ENCODE results near the gene MYOZ3. TPM values are rescaled to one million over a fixed set of nuclear protein-coding genes. Genes with fewer than 3 reads are reported as not detected.

The MYOZ3 gene
- total RNA-seq, 1 experiment from 2014 or later: 1.7 TPM

- Histone ChIP-seq H3K9me3 (ENCODE audit: control insufficient read depth, insufficient read depth, low read depth, low read length) (no peaks in the 10 kb centered on the region), H3K27me3 (ENCODE audit: control insufficient read depth, insufficient read depth, low read length) (no peaks in the 10 kb centered on the region), H3K4me1 (ENCODE audit: control insufficient read depth, insufficient read depth, low read length) (peaks cover 37% of the 10 kb centered on the region), H3K4me3 (ENCODE audit: low read depth in 2 of 2, low read length in 2 of 2) (no peak overlapping the region), H3K36me3 (ENCODE audit: control insufficient read depth, insufficient read depth, low read length) (no peaks in the 10 kb centered on the region), H3K27ac (ENCODE audit: low read length) (no peak overlapping the region)
- ChIA-PET POLR2A (interaction anchor here (0.7 kb wide), 1 partner anchor 125 kb away, joined by 3 read pairs; no protein-coding TSS in a partner anchor), CTCF (no interaction called here)
- in situ Hi-C loops (cut with HindIII; ENCODE audit: low pct_unique_long_range_greater_than_20kb, low sequenced_read_pairs) (no loop called here), intact Hi-C loops (cut with micrococcal nuclease; ENCODE audit: unreplicated experiment) (no loop called here)
- ATAC-seq (no peak), DNase-seq (ENCODE audit: low read depth, low spot score) (no peak)
- BruUV-seq (replicated peaks): no TSS peak
- no peak for TF ChIP-seq TCF7L2 (IDR thresholded peaks at IDR 0.05; ENCODE audit: low read depth, low read length)
- no peak for TF ChIP-seq CTCF (IDR thresholded peaks at IDR 0.05)
- no peak for TF ChIP-seq REST (IDR thresholded peaks at IDR 0.05; ENCODE audit: insufficient read depth in 1 of 2, low read depth in 2 of 2, low read length in 1 of 2)
- no peak for TF ChIP-seq SIN3A (IDR thresholded peaks at IDR 0.05; ENCODE audit: borderline replicate concordance, insufficient read depth, low read depth, low read length)
- no peak for TF ChIP-seq POLR2AphosphoS5 (IDR thresholded peaks at IDR 0.05; ENCODE audit: low read depth, low read length)
Observed at GRCh38 chr5:150612405-150612804, 48.6 kb upstream of the MYOZ3 start.

- TF ChIP-seq SIN3A (IDR thresholded peaks at IDR 0.05; ENCODE audit: borderline replicate concordance, insufficient read depth, low read depth, low read length): no peak
- no peak for TF ChIP-seq REST (IDR thresholded peaks at IDR 0.05; ENCODE audit: insufficient read depth in 1 of 2, low read depth in 2 of 2, low read length in 1 of 2)
- no peak for TF ChIP-seq TCF7L2 (IDR thresholded peaks at IDR 0.05; ENCODE audit: low read depth, low read length)
- no peak for TF ChIP-seq POLR2AphosphoS5 (IDR thresholded peaks at IDR 0.05; ENCODE audit: low read depth, low read length)
- no peak for TF ChIP-seq CTCF (IDR thresholded peaks at IDR 0.05)
- Histone ChIP-seq H3K36me3 (ENCODE audit: control insufficient read depth, insufficient read depth, low read length) (no peaks in the 10 kb centered on the region), H3K4me1 (ENCODE audit: control insufficient read depth, insufficient read depth, low read length) (peaks cover 39% of the 10 kb centered on the region), H3K27me3 (ENCODE audit: control insufficient read depth, insufficient read depth, low read length) (no peaks in the 10 kb centered on the region), H3K9me3 (ENCODE audit: control insufficient read depth, insufficient read depth, low read depth, low read length) (no peaks in the 10 kb centered on the region), H3K27ac (ENCODE audit: low read length) (peak overlapping the region; percentile 36; the same call in 1 of the 2 replicates), H3K4me3 (ENCODE audit: low read depth in 2 of 2, low read length in 2 of 2) (no peak overlapping the region)
- no peak for DNase-seq (ENCODE audit: low read depth, low spot score)
- in situ Hi-C loops (cut with HindIII; ENCODE audit: low pct_unique_long_range_greater_than_20kb, low sequenced_read_pairs): no loop called here
- intact Hi-C loops (cut with micrococcal nuclease; ENCODE audit: unreplicated experiment): no loop called here
- ChIA-PET POLR2A (no interaction called here), CTCF (no interaction called here)
- ATAC-seq: no peak
- BruUV-seq (replicated peaks): no TSS peak
Observed at GRCh38 chr5:150612905-150613670, 48.0 kb upstream of the MYOZ3 start.
